HEK293 (cell line): ENCODE data around the gene CD48.
"Not testable (repeated sequence)": the region's sequence is repeated elsewhere in the genome, so short reads cannot be mapped to it uniquely, and the experiment has no call there.

Experiments used
- CTCF ChIA-PET: fragments of 350-600 bp; formaldehyde crosslinking; extraction: SDS; loops from one replicate; lab custom pipeline; 2021; ENCODE audit warnings: antibody characterized with exemption; lab: Yijun Ruan, JAX
- POLR2A ChIA-PET: fragments of 300-600 bp; formaldehyde crosslinking; extraction: SDS; loops from one replicate; lab custom pipeline; 2020; ENCODE audit warnings: antibody characterized with exemption, inconsistent platforms; lab: Yijun Ruan, JAX
- H3K27ac ChIP-seq: fragments of 200-500 bp; sonication (Bioruptor generic); 2 replicates; pipeline ENCODE4 v1.5.1; 2014; ENCODE audit warnings: low read depth, low read length, control low read depth, inconsistent platforms; ENCODE audit errors: extremely low read depth
- H3K36me3 ChIP-seq, 2 experiments: fragments of 200-500 bp in 1 of 2; sonication (Bioruptor generic) in 1 of 2; 1 replicate in 1 of 2; 2 replicates in 1 of 2; pipeline ENCODE4 v1.5.1; 2014 to 2017; ENCODE audit warnings: inconsistent platforms in 2 of 2, low read length in 2 of 2; ENCODE audit not compliant: control insufficient read depth in 2 of 2, insufficient read depth in 1 of 2
- H3K4me1 ChIP-seq: fragments of 200-500 bp; sonication (Bioruptor generic); 2 replicates; pipeline ENCODE4 v1.5.1; 2014; ENCODE audit warnings: mild to moderate bottlenecking, low read length, inconsistent platforms; ENCODE audit not compliant: control insufficient read depth, insufficient read depth
- H3K4me3 ChIP-seq: 2 replicates; pipeline ENCODE4 v1.5.1; 2011; ENCODE audit warnings: low read depth, mild to moderate bottlenecking, control low read depth, low read length, moderate library complexity
- H3K9me3 ChIP-seq: fragments of 200-500 bp; sonication (Bioruptor generic); 2 replicates; pipeline ENCODE4 v1.5.1; 2014; ENCODE audit warnings: low read depth, low read length, inconsistent platforms; ENCODE audit not compliant: control insufficient read depth, insufficient read depth
- HOXC10 ChIP-seq: sonication (generic); formaldehyde crosslinking; IDR thresholded peaks from 2 replicates; pipeline ENCODE4 v1.8.1; 2023; ENCODE audit warnings: mild to moderate bottlenecking, missing genetic modification reagents
- KLF1 ChIP-seq: fragments of 450-650 bp; formaldehyde crosslinking; IDR thresholded peaks from 2 replicates; pipeline ENCODE4 v1.5.1; 2016; ENCODE audit warnings: missing biosample characterization, missing genetic modification characterization
- KLF10 ChIP-seq: fragments of 450-650 bp; IDR thresholded peaks from 2 replicates; pipeline ENCODE4 v1.5.1; 2018; ENCODE audit warnings: missing biosample characterization, mild to moderate bottlenecking, missing genetic modification characterization
- KLF8 ChIP-seq: fragments of 450-650 bp; formaldehyde crosslinking; IDR thresholded peaks from 2 replicates; pipeline ENCODE4 v1.5.1; 2016; ENCODE audit warnings: missing biosample characterization, missing genetic modification characterization
- SETDB1 ChIP-seq: IDR thresholded peaks from one replicate; pipeline ENCODE4 v1.6.1; 2017; ENCODE audit warnings: mild to moderate bottlenecking, low read length, moderate library complexity, mixed read lengths; ENCODE audit not compliant: insufficient read length
- ZBTB44 ChIP-seq: fragments of 450-650 bp; IDR thresholded peaks from 2 replicates; pipeline ENCODE4 v1.5.1; 2018; ENCODE audit warnings: missing biosample characterization, mild to moderate bottlenecking, missing genetic modification characterization
- ZBTB48 ChIP-seq: fragments of 450-650 bp; formaldehyde crosslinking; IDR thresholded peaks from 2 replicates; pipeline ENCODE4 v1.5.1; 2016; ENCODE audit warnings: missing biosample characterization, missing genetic modification characterization
- ZEB2 ChIP-seq: fragments of 450-650 bp; formaldehyde crosslinking; IDR thresholded peaks from 2 replicates; pipeline ENCODE4 v1.5.1; 2016; ENCODE audit warnings: missing biosample characterization, missing genetic modification characterization
- ZNF114 ChIP-seq: fragments of 450-650 bp; formaldehyde crosslinking; IDR thresholded peaks from 2 replicates; pipeline ENCODE4 v1.5.0; 2017; ENCODE audit warnings: missing biosample characterization, missing genetic modification characterization
- ZNF138 ChIP-seq: fragments of 450-650 bp; formaldehyde crosslinking; IDR thresholded peaks from 2 replicates; pipeline ENCODE4 v1.5.1; 2016; ENCODE audit warnings: missing biosample characterization, missing genetic modification characterization, borderline replicate concordance
- ZNF146 ChIP-seq: fragments of 450-650 bp; formaldehyde crosslinking; IDR thresholded peaks from 2 replicates; pipeline ENCODE4 v1.5.1; 2016; ENCODE audit warnings: missing biosample characterization, missing genetic modification characterization
- ZNF16 ChIP-seq: fragments of 450-650 bp; formaldehyde crosslinking; IDR thresholded peaks from 2 replicates; pipeline ENCODE4 v1.5.1; 2016; ENCODE audit warnings: low read depth, missing biosample characterization, missing genetic modification characterization
- ZNF280D ChIP-seq: fragments of 450-650 bp; formaldehyde crosslinking; IDR thresholded peaks from 2 replicates; pipeline ENCODE4 v1.5.1; 2016; ENCODE audit warnings: missing biosample characterization, missing genetic modification characterization
- ZNF341 ChIP-seq: fragments of 450-650 bp; formaldehyde crosslinking; IDR thresholded peaks from 2 replicates; pipeline ENCODE4; 2016; ENCODE audit warnings: low read depth, missing biosample characterization, missing genetic modification characterization
- ZNF394 ChIP-seq: fragments of 450-650 bp; formaldehyde crosslinking; IDR thresholded peaks from 2 replicates; pipeline ENCODE4 v1.5.1; 2016; ENCODE audit warnings: missing biosample characterization, missing genetic modification characterization, mild to moderate bottlenecking, moderate library complexity, borderline replicate concordance
- ZNF404 ChIP-seq: fragments of 450-650 bp; formaldehyde crosslinking; IDR thresholded peaks from 2 replicates; pipeline ENCODE4 v1.5.1; 2017; ENCODE audit warnings: missing biosample characterization, missing genetic modification characterization
- ZNF513 ChIP-seq: fragments of 450-650 bp; IDR thresholded peaks from 2 replicates; pipeline ENCODE4 v1.5.1; 2018; ENCODE audit warnings: missing biosample characterization, missing genetic modification characterization
- ZNF585B ChIP-seq: fragments of 450-650 bp; formaldehyde crosslinking; IDR thresholded peaks from 2 replicates; pipeline ENCODE4 v1.5.1; 2016; ENCODE audit warnings: missing biosample characterization, missing genetic modification characterization
- ZNF776 ChIP-seq: fragments of 450-650 bp; formaldehyde crosslinking; IDR thresholded peaks from 2 replicates; pipeline ENCODE4 v1.5.0; 2017; ENCODE audit warnings: missing biosample characterization, missing genetic modification characterization, borderline replicate concordance
- ZSCAN4 ChIP-seq: fragments of 450-650 bp; formaldehyde crosslinking; IDR thresholded peaks from 2 replicates; pipeline ENCODE4 v1.5.1; 2017; ENCODE audit warnings: missing biosample characterization, missing genetic modification characterization

The CD48 gene

GRCh38 chr1:160731990-160732389, 20.4 kb upstream of the CD48 start:
- Histone ChIP-seq H3K36me3 (no peaks in the 10 kb centered on the region), H3K4me1 (no peaks in the 10 kb centered on the region), H3K9me3 (no peaks in the 10 kb centered on the region), H3K4me3 (no peak overlapping the region)
- POLR2A ChIA-PET, result no interaction called here
- CTCF ChIA-PET, result no interaction called here
- TF ChIP-seq ZNF16 (tag by site-specific recombination) (no peak), ZNF513 (no peak), ZNF404 (tag by site-specific recombination) (no peak), ZNF114 (tag by site-specific recombination) (no peak), ZEB2 (no peak), ZNF394 (no peak), KLF1 (no peak), SETDB1 (no peak), ZNF776 (no peak), ZNF585B (tag by site-specific recombination) (no peak), ZNF280D (tag by site-specific recombination) (no peak), KLF8 (no peak), HOXC10 (CRISPR knock-in tag) (no peak), KLF10 (tag by site-specific recombination) (no peak), ZNF138 (tag by site-specific recombination) (no peak), ZBTB48 (tag by site-specific recombination) (no peak), ZSCAN4 (tag by site-specific recombination) (no peak), ZNF341 (tag by site-specific recombination) (no peak), ZBTB44 (no peak)
- TF ChIP-seq, all 188 proteins: peak for 0
- H3K27ac ChIP-seq, result no peak overlapping the region

GRCh38 chr1:160731564-160731963, 19.9 kb upstream of the CD48 start:
- H3K9me3 ChIP-seq, H3K36me3 ChIP-seq, H3K27ac ChIP-seq, H3K4me3 ChIP-seq, POLR2A ChIA-PET, H3K4me1 ChIP-seq: not testable (repeated sequence)
- CTCF ChIA-PET, result interaction anchor here (0.6 kb wide), 1 partner anchor 49 kb away, joined by 4 read pairs; no protein-coding TSS in a partner anchor
- peak; percentile 76 for TF ChIP-seq ZNF146 (tag by site-specific recombination)
- peak; percentile 42; the same call in 1 of the 2 replicates for TF ChIP-seq ZNF280D (tag by site-specific recombination)
